HCT116 (cell line): ENCODE results near the gene TBC1D17. TPM values are rescaled to one million over a fixed set of nuclear protein-coding genes. Genes with fewer than 3 reads are reported as not detected.

Experiments
- ATAC-seq: fragments of 200-7000 bp; cut with Tn5 transposase; 2 replicates; pipeline ENCODE4 v1.9.1; 2020; ENCODE audit warnings: mild to moderate bottlenecking, moderate library complexity
- BruUV-seq: library from RNA; stranded (reverse); fragments of 400-500 nt; replicated peaks from 2 replicates; lab custom pipeline; 2021; lab: Mats Ljungman, UMichigan
- CTCF ChIA-PET: fragments of 300-600 bp; sonication (Branson Sonifier 250); formaldehyde crosslinking; loops from one replicate; lab custom pipeline; 2021; ENCODE audit warnings: antibody characterized with exemption; lab: Charles Lee
- POLR2A ChIA-PET: fragments of 300-600, 350-600 bp; sonication (Branson Sonifier 250); formaldehyde crosslinking; loops from one replicate; lab custom pipeline; 2021; ENCODE audit warnings: antibody characterized with exemption; lab: Charles Lee
- RAD21 ChIA-PET, 2 experiments: fragments of 300-600 bp; sonication (Branson Sonifier 250); formaldehyde crosslinking; loops; one replicate each; lab custom pipeline; 2023; ENCODE audit warnings: low total read pairs in 2 of 2; ENCODE audit not compliant: uncharacterized antibody in 2 of 2, unreplicated experiment in 2 of 2, low non-redundant PET in 1 of 2; lab: Charles Lee
- DNase-seq: peaks from one replicate; pipeline ENCODE4 v3.0.0-alpha.2; 2010; ENCODE audit warnings: low read depth, low spot score
- H2AFZ ChIP-seq: fragments of 200-600 bp; shearing (Covaris generic), sonication (generic); 2 replicates; pipeline ENCODE4 v1.6.1; 2017; ENCODE audit warnings: low read depth, mixed run types, mixed read lengths, antibody characterized with exemption, low read length; ENCODE audit not compliant: poor library complexity, severe bottlenecking
- H3K27ac ChIP-seq: 2 replicates; pipeline ENCODE4 v1.5.1; 2012; ENCODE audit warnings: low read depth, low read length
- H3K27me3 ChIP-seq: fragments of 200-600 bp; sonication (generic); 2 replicates; pipeline ENCODE4 v1.6.1; 2016; ENCODE audit warnings: mixed run types, low read length, mixed read lengths; ENCODE audit not compliant: insufficient read depth
- H3K36me3 ChIP-seq, 2 experiments: fragments of 200-500 bp in 1 of 2; fragments of 200-600 bp in 1 of 2; sonication (Bioruptor generic) in 1 of 2; sonication (generic) in 1 of 2; 2 replicates each; pipeline versions ENCODE4 v1.5.1 to v1.6.1; 2014 to 2016; ENCODE audit warnings: low read length in 2 of 2, inconsistent platforms in 1 of 2, mixed read lengths in 1 of 2, mixed run types in 1 of 2; ENCODE audit not compliant: insufficient read depth in 2 of 2, control insufficient read depth in 1 of 2
- H3K4me1 ChIP-seq, 2 experiments: fragments of 200-600 bp in 1 of 2; sonication (generic) in 1 of 2; 2 replicates each; pipeline versions ENCODE4 v1.5.1 to v1.6.1; 2012 to 2017; ENCODE audit warnings: low read length in 2 of 2, inconsistent platforms in 1 of 2, mild to moderate bottlenecking in 1 of 2, mixed read lengths in 1 of 2, mixed run types in 1 of 2, moderate library complexity in 1 of 2; ENCODE audit not compliant: insufficient read depth in 2 of 2, control insufficient read depth in 1 of 2
- H3K4me2 ChIP-seq: fragments of 200-600 bp; sonication (generic); 2 replicates; pipeline ENCODE4 v1.6.1; 2017; ENCODE audit warnings: mixed run types, low read length, mixed read lengths
- H3K4me3 ChIP-seq, 2 experiments: fragments of 200-600 bp in 1 of 2; sonication (generic) in 1 of 2; replicated peaks in 1 of 2; 2 replicates each; pipeline ENCODE4 v1.5.1; 2011 to 2016; ENCODE audit warnings: low read length in 2 of 2, control low read depth in 1 of 2, low read depth in 1 of 2, mild to moderate bottlenecking in 1 of 2, mixed read lengths in 1 of 2, mixed run types in 1 of 2
- H3K79me2 ChIP-seq: fragments of 200-600 bp; sonication (generic); 2 replicates; pipeline ENCODE4 v1.6.1; 2017; ENCODE audit warnings: mild to moderate bottlenecking, mixed run types, low read length, moderate library complexity, mixed read lengths; ENCODE audit not compliant: insufficient read depth
- H3K9ac ChIP-seq: fragments of 200-600 bp; sonication (generic); 2 replicates; pipeline ENCODE4 v1.6.1; 2016; ENCODE audit warnings: low read length, mixed read lengths
- H3K9me2 ChIP-seq: fragments of 200-600 bp; sonication (generic), shearing (Covaris generic); 2 replicates; pipeline ENCODE4 v1.6.1; 2017; ENCODE audit warnings: mixed run types, mild to moderate bottlenecking, moderate library complexity; ENCODE audit not compliant: insufficient read depth
- H3K9me3 ChIP-seq, 2 experiments: fragments of 200-500 bp in 1 of 2; fragments of 200-600 bp in 1 of 2; sonication (Bioruptor generic) in 1 of 2; sonication (generic) in 1 of 2; 2 replicates each; pipeline ENCODE4 v1.6.1; 2014 to 2017; ENCODE audit warnings: low read length in 2 of 2, mixed read lengths in 2 of 2, inconsistent platforms in 1 of 2, low read depth in 1 of 2, mild to moderate bottlenecking in 1 of 2, mixed run types in 1 of 2, moderate library complexity in 1 of 2; ENCODE audit not compliant: control insufficient read depth in 1 of 2, insufficient read depth in 1 of 2
- H4K20me1 ChIP-seq: fragments of 200-600 bp; sonication (generic), shearing (Covaris generic); 2 replicates; pipeline ENCODE4 v1.6.1; 2017; ENCODE audit warnings: mixed run types, mild to moderate bottlenecking, moderate library complexity; ENCODE audit not compliant: insufficient read depth
- CEBPB ChIP-seq: IDR thresholded peaks from 2 replicates; pipeline ENCODE4 v1.6.1; 2012; ENCODE audit warnings: low read depth
- ELF1 ChIP-seq: IDR thresholded peaks from 2 replicates; pipeline ENCODE4 v1.6.1; 2012; ENCODE audit warnings: low read depth, borderline replicate concordance
- EZH2 ChIP-seq: fragments of 200-600 bp; sonication (generic); IDR thresholded peaks from 2 replicates; pipeline ENCODE4 v1.6.1; 2017; ENCODE audit warnings: antibody characterized with exemption, mixed run types
- FOSL1 ChIP-seq: IDR thresholded peaks from 2 replicates; pipeline ENCODE4 v1.6.1; 2012; ENCODE audit warnings: low read depth
- JUND ChIP-seq: IDR thresholded peaks from 2 replicates; pipeline ENCODE4 v1.6.1; 2012
- POLR2A ChIP-seq: IDR thresholded peaks from 2 replicates; pipeline ENCODE4 v1.7.0; 2011; ENCODE audit warnings: borderline replicate concordance; ENCODE audit not compliant: insufficient read depth, insufficient read length; ENCODE audit errors: extremely low read depth
- RAD21 ChIP-seq: IDR thresholded peaks from 2 replicates; pipeline ENCODE4 v1.6.1; 2012; ENCODE audit warnings: low read depth, mild to moderate bottlenecking
- SIN3A ChIP-seq: IDR thresholded peaks from 2 replicates; pipeline ENCODE4 v1.6.1; 2012; ENCODE audit warnings: low read depth
- SP1 ChIP-seq: IDR thresholded peaks from 2 replicates; pipeline ENCODE4 v1.6.1; 2012; ENCODE audit warnings: low read depth
- SRF ChIP-seq: IDR thresholded peaks from 2 replicates; pipeline ENCODE4 v1.6.1; 2012; ENCODE audit warnings: low read depth
- TCF7L2 ChIP-seq: IDR thresholded peaks from 2 replicates; pipeline ENCODE4 v1.7.0; 2011; ENCODE audit warnings: borderline replicate concordance, inconsistent platforms; ENCODE audit not compliant: insufficient read depth, insufficient read length; ENCODE audit errors: extremely low read depth
- YY1 ChIP-seq: IDR thresholded peaks from 2 replicates; pipeline ENCODE4 v1.6.1; 2011; ENCODE audit warnings: low read length, low read depth, moderate library complexity, mild to moderate bottlenecking; ENCODE audit not compliant: insufficient replicate concordance; ENCODE audit errors: extremely low read depth
- ZFX ChIP-seq: fragments of 450-650 bp; IDR thresholded peaks from 2 replicates; pipeline ENCODE4 v1.6.1; 2017
- ZNF274 ChIP-seq: fragments of 200-500 bp; sonication (Bioruptor generic); IDR thresholded peaks from 2 replicates; pipeline ENCODE4 v1.6.1; 2014; ENCODE audit warnings: mild to moderate bottlenecking, low read depth, low read length, inconsistent platforms
- intact Hi-C: fragments of 100-400 bp; cut with micrococcal nuclease; formaldehyde crosslinking; loops from 2 replicates; pipeline ENCODE4 v1.10.0; 2022
- total RNA-seq: library from RNA; stranded (reverse); gene quantifications from one replicate; pipeline ENCODE4 v1.2.1, GENCODE V29; 2021; ENCODE audit not compliant: unreplicated experiment
- TF ChIP-seq, protein P1 (sequence below), 3 experiments: fragments of 200-600 bp in 1 of 3; sonication (generic) in 1 of 3; IDR thresholded peaks in 2 of 3; conservative IDR thresholded peaks in 1 of 3; 2 replicates each; pipeline ENCODE4 v1.5.1; 2012 to 2017; ENCODE audit warnings: low read depth in 2 of 3, low read length in 2 of 3, antibody characterized with exemption in 1 of 3, borderline replicate concordance in 1 of 3, control low read depth in 1 of 3, mild to moderate bottlenecking in 1 of 3, mixed read lengths in 1 of 3, mixed run types in 1 of 3, moderate library complexity in 1 of 3; ENCODE audit not compliant: insufficient read depth in 1 of 3
- TF ChIP-seq, protein P2 (sequence below): IDR thresholded peaks from 2 replicates; pipeline ENCODE4 v1.6.1; 2012; ENCODE audit warnings: low read depth
- TF ChIP-seq, protein P3 (sequence below): IDR thresholded peaks from 2 replicates; pipeline ENCODE4 v1.6.1; 2012
- TF ChIP-seq, protein P4 (sequence below): IDR thresholded peaks from 2 replicates; pipeline ENCODE4 v1.6.1; 2011; ENCODE audit warnings: mild to moderate bottlenecking, low read length, moderate library complexity; ENCODE audit not compliant: insufficient replicate concordance; ENCODE audit errors: extremely low read depth
- TF ChIP-seq, protein P5 (sequence below): IDR thresholded peaks from 2 replicates; pipeline ENCODE4 v1.6.1; 2012

TBC1D17 gene
- total RNA-seq, 1 experiment from 2014 or later: 32.9 TPM

DNA sequence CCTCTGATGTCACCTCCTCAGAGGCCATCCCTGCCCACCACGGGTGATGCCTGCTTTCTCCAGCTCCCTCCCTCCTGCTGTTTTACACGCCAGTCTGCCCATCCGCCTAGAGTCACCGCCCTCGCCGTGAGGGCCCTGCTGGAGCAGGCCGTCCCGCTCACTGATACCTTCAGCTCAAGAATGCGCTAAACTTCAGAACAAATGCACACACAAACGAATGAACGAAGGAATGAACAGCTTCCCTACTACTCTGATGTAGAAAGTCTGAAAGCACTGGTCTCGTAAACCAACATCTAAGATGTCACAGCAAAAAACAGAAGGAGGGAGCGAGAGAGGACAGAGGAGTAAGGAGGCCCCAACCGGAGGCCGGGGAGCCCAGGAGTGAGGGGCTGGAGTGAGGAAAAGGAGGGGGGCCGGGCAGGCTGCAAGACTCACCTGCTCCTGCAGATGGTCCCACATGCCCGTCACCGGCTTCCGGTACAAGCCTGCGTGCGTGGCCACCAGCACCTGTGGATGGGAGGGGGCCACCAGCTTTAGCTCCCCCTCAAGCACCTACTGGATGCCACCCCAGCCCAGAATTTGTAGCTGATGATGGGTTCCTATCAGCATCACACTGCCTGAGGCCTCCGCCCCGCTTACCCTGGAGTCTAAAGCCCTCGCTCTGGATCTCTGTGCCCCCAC, 14.1 kb upstream of the TBC1D17 start:
- H4K20me1 ChIP-seq: peaks cover 5% of the 10 kb centered on the region; the same call in 1 of the 2 replicates
- H3K36me3 ChIP-seq: peaks cover 15 to 37% of the 10 kb centered on the region in 2 experiments
- no peaks in the 10 kb centered on the region for H3K9me3 ChIP-seq
- DNase-seq (no peak), ATAC-seq (no peak)
- ChIA-PET CTCF (interaction anchor here (1.2 kb wide), 1 partner anchor 13 kb away, joined by 3 read pairs; the partner anchor contains the start of gene PTOV1), RAD21 (no interaction called here), POLR2A (interaction anchor here (1.1 kb wide), 1 partner anchor 13 kb away, joined by 3 read pairs; the partner anchor contains the start of gene PTOV1)
- H3K4me3 ChIP-seq: no peak overlapping the region
- peaks cover 15 to 60% of the 10 kb centered on the region in 2 experiments; a peak in 3 of 4 replicates for H3K4me1 ChIP-seq
- peak overlapping the region; percentile 23; the same call in 1 of the 2 replicates for H3K27ac ChIP-seq
- H3K4me2 ChIP-seq: no peak overlapping the region
- no peaks in the 10 kb centered on the region for H3K9me2 ChIP-seq
- H3K9ac ChIP-seq: no peak overlapping the region
- peaks cover 43% of the 10 kb centered on the region for H3K79me2 ChIP-seq
- TF ChIP-seq, protein P1, sequence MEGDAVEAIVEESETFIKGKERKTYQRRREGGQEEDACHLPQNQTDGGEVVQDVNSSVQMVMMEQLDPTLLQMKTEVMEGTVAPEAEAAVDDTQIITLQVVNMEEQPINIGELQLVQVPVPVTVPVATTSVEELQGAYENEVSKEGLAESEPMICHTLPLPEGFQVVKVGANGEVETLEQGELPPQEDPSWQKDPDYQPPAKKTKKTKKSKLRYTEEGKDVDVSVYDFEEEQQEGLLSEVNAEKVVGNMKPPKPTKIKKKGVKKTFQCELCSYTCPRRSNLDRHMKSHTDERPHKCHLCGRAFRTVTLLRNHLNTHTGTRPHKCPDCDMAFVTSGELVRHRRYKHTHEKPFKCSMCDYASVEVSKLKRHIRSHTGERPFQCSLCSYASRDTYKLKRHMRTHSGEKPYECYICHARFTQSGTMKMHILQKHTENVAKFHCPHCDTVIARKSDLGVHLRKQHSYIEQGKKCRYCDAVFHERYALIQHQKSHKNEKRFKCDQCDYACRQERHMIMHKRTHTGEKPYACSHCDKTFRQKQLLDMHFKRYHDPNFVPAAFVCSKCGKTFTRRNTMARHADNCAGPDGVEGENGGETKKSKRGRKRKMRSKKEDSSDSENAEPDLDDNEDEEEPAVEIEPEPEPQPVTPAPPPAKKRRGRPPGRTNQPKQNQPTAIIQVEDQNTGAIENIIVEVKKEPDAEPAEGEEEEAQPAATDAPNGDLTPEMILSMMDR (IDR thresholded peaks at IDR 0.05 in 2 of 3, conservative IDR thresholded peaks at IDR 0.05 in 1 of 3; ENCODE audit: borderline replicate concordance in 1 of 3, insufficient read depth in 1 of 3, low read depth in 2 of 3, low read length in 2 of 3): no peak
- TF ChIP-seq YY1: no peak
- TF ChIP-seq ZFX: no peak
- TF ChIP-seq POLR2A: no peak
- TF ChIP-seq SP1: no peak
- TF ChIP-seq, protein P2, sequence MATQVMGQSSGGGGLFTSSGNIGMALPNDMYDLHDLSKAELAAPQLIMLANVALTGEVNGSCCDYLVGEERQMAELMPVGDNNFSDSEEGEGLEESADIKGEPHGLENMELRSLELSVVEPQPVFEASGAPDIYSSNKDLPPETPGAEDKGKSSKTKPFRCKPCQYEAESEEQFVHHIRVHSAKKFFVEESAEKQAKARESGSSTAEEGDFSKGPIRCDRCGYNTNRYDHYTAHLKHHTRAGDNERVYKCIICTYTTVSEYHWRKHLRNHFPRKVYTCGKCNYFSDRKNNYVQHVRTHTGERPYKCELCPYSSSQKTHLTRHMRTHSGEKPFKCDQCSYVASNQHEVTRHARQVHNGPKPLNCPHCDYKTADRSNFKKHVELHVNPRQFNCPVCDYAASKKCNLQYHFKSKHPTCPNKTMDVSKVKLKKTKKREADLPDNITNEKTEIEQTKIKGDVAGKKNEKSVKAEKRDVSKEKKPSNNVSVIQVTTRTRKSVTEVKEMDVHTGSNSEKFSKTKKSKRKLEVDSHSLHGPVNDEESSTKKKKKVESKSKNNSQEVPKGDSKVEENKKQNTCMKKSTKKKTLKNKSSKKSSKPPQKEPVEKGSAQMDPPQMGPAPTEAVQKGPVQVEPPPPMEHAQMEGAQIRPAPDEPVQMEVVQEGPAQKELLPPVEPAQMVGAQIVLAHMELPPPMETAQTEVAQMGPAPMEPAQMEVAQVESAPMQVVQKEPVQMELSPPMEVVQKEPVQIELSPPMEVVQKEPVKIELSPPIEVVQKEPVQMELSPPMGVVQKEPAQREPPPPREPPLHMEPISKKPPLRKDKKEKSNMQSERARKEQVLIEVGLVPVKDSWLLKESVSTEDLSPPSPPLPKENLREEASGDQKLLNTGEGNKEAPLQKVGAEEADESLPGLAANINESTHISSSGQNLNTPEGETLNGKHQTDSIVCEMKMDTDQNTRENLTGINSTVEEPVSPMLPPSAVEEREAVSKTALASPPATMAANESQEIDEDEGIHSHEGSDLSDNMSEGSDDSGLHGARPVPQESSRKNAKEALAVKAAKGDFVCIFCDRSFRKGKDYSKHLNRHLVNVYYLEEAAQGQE: no peak
- no peak for TF ChIP-seq CEBPB
- TF ChIP-seq, protein P3, sequence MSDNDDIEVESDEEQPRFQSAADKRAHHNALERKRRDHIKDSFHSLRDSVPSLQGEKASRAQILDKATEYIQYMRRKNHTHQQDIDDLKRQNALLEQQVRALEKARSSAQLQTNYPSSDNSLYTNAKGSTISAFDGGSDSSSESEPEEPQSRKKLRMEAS: no peak
- TF ChIP-seq SRF: no peak
- TF ChIP-seq, protein P4, sequence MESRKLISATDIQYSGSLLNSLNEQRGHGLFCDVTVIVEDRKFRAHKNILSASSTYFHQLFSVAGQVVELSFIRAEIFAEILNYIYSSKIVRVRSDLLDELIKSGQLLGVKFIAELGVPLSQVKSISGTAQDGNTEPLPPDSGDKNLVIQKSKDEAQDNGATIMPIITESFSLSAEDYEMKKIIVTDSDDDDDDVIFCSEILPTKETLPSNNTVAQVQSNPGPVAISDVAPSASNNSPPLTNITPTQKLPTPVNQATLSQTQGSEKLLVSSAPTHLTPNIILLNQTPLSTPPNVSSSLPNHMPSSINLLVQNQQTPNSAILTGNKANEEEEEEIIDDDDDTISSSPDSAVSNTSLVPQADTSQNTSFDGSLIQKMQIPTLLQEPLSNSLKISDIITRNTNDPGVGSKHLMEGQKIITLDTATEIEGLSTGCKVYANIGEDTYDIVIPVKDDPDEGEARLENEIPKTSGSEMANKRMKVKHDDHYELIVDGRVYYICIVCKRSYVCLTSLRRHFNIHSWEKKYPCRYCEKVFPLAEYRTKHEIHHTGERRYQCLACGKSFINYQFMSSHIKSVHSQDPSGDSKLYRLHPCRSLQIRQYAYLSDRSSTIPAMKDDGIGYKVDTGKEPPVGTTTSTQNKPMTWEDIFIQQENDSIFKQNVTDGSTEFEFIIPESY: no peak
- TF ChIP-seq, protein P5, sequence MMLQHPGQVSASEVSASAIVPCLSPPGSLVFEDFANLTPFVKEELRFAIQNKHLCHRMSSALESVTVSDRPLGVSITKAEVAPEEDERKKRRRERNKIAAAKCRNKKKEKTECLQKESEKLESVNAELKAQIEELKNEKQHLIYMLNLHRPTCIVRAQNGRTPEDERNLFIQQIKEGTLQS: no peak
- TF ChIP-seq JUND: no peak
- TF ChIP-seq ELF1: no peak
- no peak for TF ChIP-seq ZNF274
- no peak for TF ChIP-seq SIN3A
- TF ChIP-seq TCF7L2: no peak
- no peak for TF ChIP-seq RAD21
- no peak for TF ChIP-seq FOSL1
- TF ChIP-seq EZH2: no peak
- H3K27me3 ChIP-seq: no peaks in the 10 kb centered on the region
- H2AFZ ChIP-seq: no peak overlapping the region
- intact Hi-C loops: no loop called here
- BruUV-seq: no TSS peak
